HL-60 (cell line): ENCODE results near the gene C10orf105.

Source experiments
- DNase-seq, 2 experiments: peaks; one replicate each; pipeline ENCODE4 v3.0.0-alpha.2; 2010 to 2020; ENCODE audit warnings: low read depth in 1 of 2, low spot score in 1 of 2
- H3K27ac ChIP-seq: fragments of 250-450 bp; sonication (Bioruptor Pico); replicated peaks from 2 replicates; pipeline ENCODE4 v1.5.1; 2020; ENCODE audit warnings: mild to moderate bottlenecking, moderate library complexity
- H3K27me3 ChIP-seq: fragments of 250-450 bp; sonication (Bioruptor Pico); 2 replicates; pipeline ENCODE4 v1.5.1; 2021; ENCODE audit warnings: mild to moderate bottlenecking, moderate library complexity; ENCODE audit not compliant: insufficient read depth, poor library complexity, severe bottlenecking
- H3K4me3 ChIP-seq: replicated peaks from 2 replicates; pipeline ENCODE4 v1.5.1; 2011; ENCODE audit warnings: mild to moderate bottlenecking, control low read depth, low read length; ENCODE audit not compliant: insufficient read depth
- GABPA ChIP-seq: IDR thresholded peaks from 2 replicates; pipeline ENCODE4 v1.6.1; 2012; ENCODE audit warnings: low read depth
- POLR2AphosphoS5 ChIP-seq: IDR thresholded peaks from 2 replicates; pipeline ENCODE4 v1.6.1; 2012; ENCODE audit warnings: low read depth
- SPI1 ChIP-seq: IDR thresholded peaks from 2 replicates; pipeline ENCODE4 v1.6.1; 2012; ENCODE audit warnings: low read depth, mild to moderate bottlenecking, borderline replicate concordance
- TF ChIP-seq, protein P1 (sequence below): IDR thresholded peaks from one replicate; pipeline ENCODE4 v1.5.1; 2011; ENCODE audit warnings: low read length, control low read depth, inconsistent platforms; ENCODE audit not compliant: insufficient read depth
- TF ChIP-seq, protein P2 (sequence below): IDR thresholded peaks from 2 replicates; pipeline ENCODE4 v1.6.1; 2012; ENCODE audit warnings: low read depth; ENCODE audit not compliant: insufficient replicate concordance

The C10orf105 gene

GRCh38 chr10:71745664-71746250, 26.2 kb upstream of the C10orf105 start:
- no peak for DNase-seq
- TF ChIP-seq, protein P1, sequence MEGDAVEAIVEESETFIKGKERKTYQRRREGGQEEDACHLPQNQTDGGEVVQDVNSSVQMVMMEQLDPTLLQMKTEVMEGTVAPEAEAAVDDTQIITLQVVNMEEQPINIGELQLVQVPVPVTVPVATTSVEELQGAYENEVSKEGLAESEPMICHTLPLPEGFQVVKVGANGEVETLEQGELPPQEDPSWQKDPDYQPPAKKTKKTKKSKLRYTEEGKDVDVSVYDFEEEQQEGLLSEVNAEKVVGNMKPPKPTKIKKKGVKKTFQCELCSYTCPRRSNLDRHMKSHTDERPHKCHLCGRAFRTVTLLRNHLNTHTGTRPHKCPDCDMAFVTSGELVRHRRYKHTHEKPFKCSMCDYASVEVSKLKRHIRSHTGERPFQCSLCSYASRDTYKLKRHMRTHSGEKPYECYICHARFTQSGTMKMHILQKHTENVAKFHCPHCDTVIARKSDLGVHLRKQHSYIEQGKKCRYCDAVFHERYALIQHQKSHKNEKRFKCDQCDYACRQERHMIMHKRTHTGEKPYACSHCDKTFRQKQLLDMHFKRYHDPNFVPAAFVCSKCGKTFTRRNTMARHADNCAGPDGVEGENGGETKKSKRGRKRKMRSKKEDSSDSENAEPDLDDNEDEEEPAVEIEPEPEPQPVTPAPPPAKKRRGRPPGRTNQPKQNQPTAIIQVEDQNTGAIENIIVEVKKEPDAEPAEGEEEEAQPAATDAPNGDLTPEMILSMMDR: no peak
- TF ChIP-seq SPI1: no peak
- TF ChIP-seq GABPA: no peak
- TF ChIP-seq, protein P2, sequence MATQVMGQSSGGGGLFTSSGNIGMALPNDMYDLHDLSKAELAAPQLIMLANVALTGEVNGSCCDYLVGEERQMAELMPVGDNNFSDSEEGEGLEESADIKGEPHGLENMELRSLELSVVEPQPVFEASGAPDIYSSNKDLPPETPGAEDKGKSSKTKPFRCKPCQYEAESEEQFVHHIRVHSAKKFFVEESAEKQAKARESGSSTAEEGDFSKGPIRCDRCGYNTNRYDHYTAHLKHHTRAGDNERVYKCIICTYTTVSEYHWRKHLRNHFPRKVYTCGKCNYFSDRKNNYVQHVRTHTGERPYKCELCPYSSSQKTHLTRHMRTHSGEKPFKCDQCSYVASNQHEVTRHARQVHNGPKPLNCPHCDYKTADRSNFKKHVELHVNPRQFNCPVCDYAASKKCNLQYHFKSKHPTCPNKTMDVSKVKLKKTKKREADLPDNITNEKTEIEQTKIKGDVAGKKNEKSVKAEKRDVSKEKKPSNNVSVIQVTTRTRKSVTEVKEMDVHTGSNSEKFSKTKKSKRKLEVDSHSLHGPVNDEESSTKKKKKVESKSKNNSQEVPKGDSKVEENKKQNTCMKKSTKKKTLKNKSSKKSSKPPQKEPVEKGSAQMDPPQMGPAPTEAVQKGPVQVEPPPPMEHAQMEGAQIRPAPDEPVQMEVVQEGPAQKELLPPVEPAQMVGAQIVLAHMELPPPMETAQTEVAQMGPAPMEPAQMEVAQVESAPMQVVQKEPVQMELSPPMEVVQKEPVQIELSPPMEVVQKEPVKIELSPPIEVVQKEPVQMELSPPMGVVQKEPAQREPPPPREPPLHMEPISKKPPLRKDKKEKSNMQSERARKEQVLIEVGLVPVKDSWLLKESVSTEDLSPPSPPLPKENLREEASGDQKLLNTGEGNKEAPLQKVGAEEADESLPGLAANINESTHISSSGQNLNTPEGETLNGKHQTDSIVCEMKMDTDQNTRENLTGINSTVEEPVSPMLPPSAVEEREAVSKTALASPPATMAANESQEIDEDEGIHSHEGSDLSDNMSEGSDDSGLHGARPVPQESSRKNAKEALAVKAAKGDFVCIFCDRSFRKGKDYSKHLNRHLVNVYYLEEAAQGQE: no peak
- TF ChIP-seq POLR2AphosphoS5: no peak
- peak overlapping the region; percentile 99 for H3K27ac ChIP-seq
- H3K27me3 ChIP-seq: no peaks in the 10 kb centered on the region
- H3K4me3 ChIP-seq: no peak overlapping the region

DNA sequence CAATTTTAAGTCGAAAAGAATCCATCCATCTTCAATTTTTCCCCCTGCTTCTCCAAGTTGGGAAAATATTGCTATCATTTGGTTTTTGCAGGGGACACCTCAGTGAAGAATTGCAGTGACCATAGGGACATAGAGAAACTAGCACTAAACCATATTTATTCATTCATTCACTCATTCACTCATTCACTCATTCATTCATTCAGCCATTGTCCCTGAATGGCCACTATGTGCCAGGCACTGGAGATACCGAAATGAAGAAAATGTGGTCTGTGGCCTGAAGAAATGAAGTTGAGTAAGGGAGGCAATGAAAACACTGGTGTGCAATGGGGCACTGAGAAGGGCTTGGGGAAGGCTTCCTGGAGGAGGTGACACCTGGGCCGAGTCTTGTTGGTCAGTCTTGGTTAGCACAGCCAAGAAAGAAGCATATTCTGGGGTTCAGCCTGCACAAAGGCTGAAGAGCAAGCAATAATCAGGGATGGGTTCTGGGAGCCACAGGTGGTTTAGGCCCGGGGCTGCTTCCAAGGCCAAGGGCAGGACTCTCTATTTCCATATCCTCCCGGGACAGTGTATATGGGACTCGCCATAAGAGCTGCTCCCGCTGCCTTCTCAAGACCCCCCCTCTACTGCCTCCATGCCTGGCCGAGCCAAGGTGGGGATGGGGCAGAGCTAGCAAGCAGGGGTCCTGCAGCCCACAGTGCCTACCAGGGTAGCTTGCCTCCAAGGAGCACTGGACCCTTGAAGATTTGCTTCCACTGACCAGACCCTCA, 25.5 kb upstream of the C10orf105 start:
- Histone ChIP-seq H3K4me3 (no peak overlapping the region), H3K27ac (peak overlapping the region; percentile 99; the same call in 1 of the 2 replicates), H3K27me3 (no peaks in the 10 kb centered on the region)
- no peak for TF ChIP-seq GABPA
- TF ChIP-seq, protein P2: no peak
- TF ChIP-seq, protein P1: no peak
- TF ChIP-seq SPI1: no peak
- TF ChIP-seq POLR2AphosphoS5: no peak
- DNase-seq: no peak

DNA sequence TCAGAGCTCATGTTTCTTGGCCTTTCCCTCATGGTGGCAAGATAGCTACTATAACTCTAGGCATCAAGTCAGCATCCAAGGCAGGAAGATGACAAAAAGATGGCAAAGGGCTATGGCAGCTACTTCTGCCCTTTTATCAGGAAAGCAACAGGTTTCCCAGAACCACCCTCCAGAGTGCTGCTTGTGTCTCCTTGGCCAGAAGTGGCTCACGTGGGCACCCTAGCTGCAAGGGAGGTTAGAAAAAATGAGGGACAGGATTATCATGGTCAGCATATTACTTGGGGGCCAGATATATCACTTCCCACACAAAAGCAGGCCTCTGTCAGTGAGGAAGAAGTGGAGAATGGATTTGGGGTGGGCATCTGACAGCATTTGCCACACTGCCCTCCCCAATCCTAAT, 24.3 kb upstream of the C10orf105 start:
- Histone ChIP-seq H3K4me3 (no peak overlapping the region), H3K27ac (no peak overlapping the region), H3K27me3 (no peaks in the 10 kb centered on the region)
- TF ChIP-seq SPI1 (no peak), GABPA (no peak)
- TF ChIP-seq, protein P1: no peak
- DNase-seq: no peak
